ENCODE data around the gene DOK7. TPM values are rescaled to one million over a fixed set of nuclear protein-coding genes. Genes with fewer than 3 reads are reported as not detected.

The DOK7 gene
- total and polyA plus RNA-seq, 2 of the 4 experiments (the other 2 are of a cell fraction): not detected

GRCh38 chr4:3436798-3437581 lies 26.1 kb upstream of the DOK7 start:
- peak overlapping the region; percentile 90 for H2AFZ ChIP-seq (replicated peaks; ENCODE audit: low read length, poor library complexity)
- H3K36me3 ChIP-seq (ENCODE audit: control insufficient read depth, insufficient read depth, low read length): no peaks in the 10 kb centered on the region
- peak overlapping the region; percentile 91 for H3K14ac ChIP-seq (replicated peaks; ENCODE audit: low read depth, low read length)
- peak overlapping the region; percentile 17 for H4K5ac ChIP-seq (ENCODE audit: low read depth, low read length)
- peak overlapping the region; percentile 14 for H3K18ac ChIP-seq (ENCODE audit: low read depth, low read length)
- peak overlapping the region; percentile 57; the same call in 1 of the 2 replicates for H2BK20ac ChIP-seq (ENCODE audit: low read depth, low read length)
- intact Hi-C loops (cut with micrococcal nuclease): loop anchor here (5.0 kb wide), 1 partner anchor 145 kb away; the partner anchor contains the start of gene RGS12
- H3K4me2 ChIP-seq (ENCODE audit: low read depth, low read length): no peak overlapping the region
- 65% methylated on average over 2 of the region's 19 CpGs; no CpG with 5 or more reads in 1 of the 2 experiments for WGBS, 2 experiments (ENCODE audit: extremely low coverage in 2 of 2, insufficient read length in 1 of 2)
- H4K20me1 ChIP-seq (ENCODE audit: insufficient read depth, low read length): no peaks in the 10 kb centered on the region; the same call in 1 of the 2 replicates
- H2BK15ac ChIP-seq (ENCODE audit: low read depth, low read length): peak overlapping the region; percentile 49; the same call in 1 of the 3 replicates
- in situ Hi-C loops (cut with MboI; ENCODE audit: low sequenced_read_pairs): no loop called here
- no peak overlapping the region for H3K9ac ChIP-seq (ENCODE audit: low read depth, low read length)
- H2BK5ac ChIP-seq (ENCODE audit: low read depth, low read length, poor library complexity, severe bottlenecking): peak overlapping the region; percentile 79
- TF ChIP-seq MAZ (IDR thresholded peaks at IDR 0.05; ENCODE audit: borderline replicate concordance, low read depth, low read length) (peak; percentile 26; the same call in 1 of the 2 replicates), RCOR1 (IDR thresholded peaks at IDR 0.05; ENCODE audit: insufficient replicate concordance, low read length) (no peak), NFE2L2 (IDR thresholded peaks at IDR 0.05; ENCODE audit: low read depth, low read length) (no peak)
- H2BK120ac ChIP-seq (ENCODE audit: low read depth, low read length): peak overlapping the region; percentile 80
- peak overlapping the region; percentile 1; the same call in 1 of the 2 replicates for H3K27ac ChIP-seq (ENCODE audit: insufficient read depth, low read length)
- DNase-seq: peak; percentile 35
- H3K27me3 ChIP-seq (ENCODE audit: control insufficient read depth, insufficient read depth, low read length): no peaks in the 10 kb centered on the region
- no peaks in the 10 kb centered on the region for H3K79me1 ChIP-seq (ENCODE audit: low read depth in 1 of 2, low read length in 2 of 2)
- no peaks in the 10 kb centered on the region for H3K9me3 ChIP-seq (ENCODE audit: control insufficient read depth, insufficient read depth, low read length)
- ChIA-PET POLR2A (ENCODE audit: unreplicated experiment) (no interaction called here), CTCF (no interaction called here)
- peak; percentile 84 for ATAC-seq (ENCODE audit: low read depth)
- BruUV-seq (replicated peaks): no TSS peak
- peak overlapping the region; percentile 97 for H3K4ac ChIP-seq (ENCODE audit: low read depth, low read length)
- peak overlapping the region; percentile 85 to 96 for H4K8ac ChIP-seq (ENCODE audit: low read depth in 2 of 2, low read length in 2 of 2)
- peaks cover 11% of the 10 kb centered on the region for H3K4me1 ChIP-seq (ENCODE audit: control insufficient read depth, insufficient read depth, low read length)
- H2AK5ac ChIP-seq (ENCODE audit: low read depth, low read length): peak overlapping the region; percentile 94
- H3K23ac ChIP-seq (ENCODE audit: low read depth, low read length): peak overlapping the region; percentile 86
- peak overlapping the region; percentile 99 for H2AK9ac ChIP-seq (replicated peaks; ENCODE audit: low read depth, low read length, poor library complexity)
- H4K91ac ChIP-seq (ENCODE audit: insufficient read depth, low read depth, low read length): peak overlapping the region; percentile 92
- H3K4me3 ChIP-seq (ENCODE audit: insufficient read depth, low read depth, low read length): no peak overlapping the region
- 0 out of 2 replicates have a peak, but pooled peaks cover 3% of the 10 kb centered on the region for H3K9me1 ChIP-seq (ENCODE audit: insufficient read depth, low read length)
- dilution Hi-C loops (cut with HindIII; ENCODE audit: low sequenced_read_pairs, unreplicated experiment): no loop called here
- no peak overlapping the region for H3K56ac ChIP-seq (ENCODE audit: extremely low read depth, insufficient read depth, low read length)
